Keratinocyte (primary cell): ENCODE results near the gene PHLPP1. TPM values are rescaled to one million over a fixed set of nuclear protein-coding genes. Genes with fewer than 3 reads are reported as not detected.

Experiments used
- DNase-seq: peaks from one replicate; pipeline ENCODE4 v3.0.0-alpha.2; 2011; ENCODE audit warnings: low read depth, missing footprints, low spot score
- FAIRE-seq: peaks from 2 replicates; lab custom pipeline; 2011; peaks lifted over from hg19 to GRCh38; lab: Jason Lieb, UNC
- H2AFZ ChIP-seq: 2 replicates; pipeline ENCODE4 v1.6.0; 2012; ENCODE audit warnings: low read length, control low read depth, inconsistent platforms; ENCODE audit not compliant: control insufficient read depth
- H3K27ac ChIP-seq: 2 replicates; pipeline ENCODE4 v1.5.1; 2011; ENCODE audit warnings: low read length; ENCODE audit not compliant: control insufficient read depth, insufficient read depth
- H3K27me3 ChIP-seq: 3 replicates; pipeline ENCODE4 v1.6.0; 2011; ENCODE audit warnings: low read length; ENCODE audit not compliant: control insufficient read depth, insufficient read depth; ENCODE audit errors: extremely low read depth
- H3K36me3 ChIP-seq, 2 experiments: 2 replicates in 1 of 2; 3 replicates in 1 of 2; pipeline ENCODE4 v1.5.1; 2011; ENCODE audit warnings: low read length in 2 of 2, mild to moderate bottlenecking in 1 of 2; ENCODE audit not compliant: control insufficient read depth in 2 of 2, insufficient read depth in 2 of 2; ENCODE audit errors: extremely low read depth in 1 of 2
- H3K4me1 ChIP-seq: 3 replicates; pipeline ENCODE4 v1.5.1; 2011; ENCODE audit warnings: low read length; ENCODE audit not compliant: control insufficient read depth, insufficient read depth; ENCODE audit errors: extremely low read depth
- H3K4me2 ChIP-seq: 3 replicates; pipeline ENCODE4 v1.6.0; 2011; ENCODE audit warnings: low read depth, low read length; ENCODE audit not compliant: control insufficient read depth, insufficient read depth; ENCODE audit errors: extremely low read depth
- H3K4me3 ChIP-seq, 3 experiments: fragments of 200-600 bp in 1 of 3; sonication (generic) in 1 of 3; 2 replicates in 2 of 3; 3 replicates in 1 of 3; pipeline ENCODE4 v1.5.1; 2011 to 2016; ENCODE audit warnings: low read length in 3 of 3, mild to moderate bottlenecking in 3 of 3, control low read depth in 2 of 3, inconsistent platforms in 1 of 3, low read depth in 1 of 3, mixed read lengths in 1 of 3, mixed run types in 1 of 3, moderate library complexity in 1 of 3; ENCODE audit not compliant: control insufficient read depth in 2 of 3, insufficient read depth in 2 of 3; ENCODE audit errors: extremely low read depth in 1 of 3
- H3K79me2 ChIP-seq: 2 replicates; pipeline ENCODE4 v1.6.0; 2012; ENCODE audit warnings: low read length; ENCODE audit not compliant: control insufficient read depth, insufficient read depth
- H3K9ac ChIP-seq: 3 replicates; pipeline ENCODE4 v1.6.0; 2011; ENCODE audit warnings: low read length; ENCODE audit not compliant: control insufficient read depth, insufficient read depth; ENCODE audit errors: extremely low read depth
- H3K9me1 ChIP-seq: 3 replicates; pipeline ENCODE4 v1.6.0; 2011; ENCODE audit warnings: low read length; ENCODE audit not compliant: control insufficient read depth, insufficient read depth; ENCODE audit errors: extremely low read depth
- H3K9me3 ChIP-seq: 2 replicates; pipeline ENCODE4 v1.5.1; 2012; ENCODE audit warnings: low read depth, low read length; ENCODE audit not compliant: control insufficient read depth
- H4K20me1 ChIP-seq: 3 replicates; pipeline ENCODE4 v1.6.0; 2011; ENCODE audit warnings: low read length; ENCODE audit not compliant: control insufficient read depth, insufficient read depth; ENCODE audit errors: extremely low read depth
- EZH2 ChIP-seq: IDR thresholded peaks from one replicate; pipeline ENCODE4 v1.6.1; 2012; ENCODE audit warnings: inconsistent platforms, mild to moderate bottlenecking, low read length, moderate library complexity
- dilution Hi-C: fragments of 300-500 bp; cut with MboI; formaldehyde crosslinking; loops from one replicate; pipeline ENCODE4 v1.7.0; 2020; ENCODE audit warnings: low sequenced_read_pairs; ENCODE audit not compliant: extremely low pct_ligation_motif_present
- polyA plus RNA-seq, 5 experiments: library from polyadenylated mRNA; depleted of rRNA in 3 of 5; stranded (reverse) in 3 of 5; stranded (forward) in 1 of 5; unstranded in 1 of 5; fragments of >200 nt; gene quantifications; 1 replicate in 1 of 5; 2 replicates in 3 of 5; 3 replicates in 1 of 5; pipeline versions ENCODE4 v1.2.1 to v1.2.3, GENCODE V29; 2011 to 2012; ENCODE audit warnings: missing spikeins in 2 of 5, low read depth in 1 of 5, low replicate concordance in 1 of 5
- TF ChIP-seq, protein P1 (sequence below), 3 experiments: IDR thresholded peaks in 1 of 3; conservative IDR thresholded peaks in 1 of 3; optimal IDR thresholded peaks in 1 of 3; 2 replicates in 2 of 3; 3 replicates in 1 of 3; pipeline versions ENCODE3 to v1.5.1; 2011; ENCODE audit warnings: low read length in 3 of 3, mild to moderate bottlenecking in 3 of 3, moderate library complexity in 2 of 3, control low read depth in 1 of 3, inconsistent platforms in 1 of 3; ENCODE audit not compliant: insufficient read depth in 2 of 3; ENCODE audit errors: extremely low read depth in 1 of 3

PHLPP1 gene
- polyA plus RNA-seq, 1 donor (not counting 4 experiments of a cell fraction or from before 2014, with no cell fraction given): 8.4 TPM

DNA sequence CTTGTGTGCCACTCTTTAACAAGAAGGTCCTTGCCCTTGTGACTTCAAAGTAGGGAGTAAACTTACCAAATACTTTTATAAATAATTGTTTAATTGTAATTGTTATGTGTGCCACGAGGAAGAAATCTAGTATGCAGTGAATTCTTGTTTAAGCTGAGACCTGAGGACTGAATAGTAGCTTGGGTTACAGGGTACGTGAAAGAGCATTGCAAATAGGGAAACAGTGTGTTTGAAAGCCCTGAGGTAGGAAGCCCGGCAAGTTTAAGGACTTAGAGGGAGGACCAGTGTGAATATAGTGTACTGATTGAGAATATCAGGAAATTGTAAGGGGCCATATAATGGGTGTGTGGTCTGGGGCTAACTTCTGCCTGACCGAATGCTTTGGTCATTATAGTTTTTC lies 26.2 kb downstream of the PHLPP1 start:
- no peak overlapping the region for H3K9ac ChIP-seq

DNA sequence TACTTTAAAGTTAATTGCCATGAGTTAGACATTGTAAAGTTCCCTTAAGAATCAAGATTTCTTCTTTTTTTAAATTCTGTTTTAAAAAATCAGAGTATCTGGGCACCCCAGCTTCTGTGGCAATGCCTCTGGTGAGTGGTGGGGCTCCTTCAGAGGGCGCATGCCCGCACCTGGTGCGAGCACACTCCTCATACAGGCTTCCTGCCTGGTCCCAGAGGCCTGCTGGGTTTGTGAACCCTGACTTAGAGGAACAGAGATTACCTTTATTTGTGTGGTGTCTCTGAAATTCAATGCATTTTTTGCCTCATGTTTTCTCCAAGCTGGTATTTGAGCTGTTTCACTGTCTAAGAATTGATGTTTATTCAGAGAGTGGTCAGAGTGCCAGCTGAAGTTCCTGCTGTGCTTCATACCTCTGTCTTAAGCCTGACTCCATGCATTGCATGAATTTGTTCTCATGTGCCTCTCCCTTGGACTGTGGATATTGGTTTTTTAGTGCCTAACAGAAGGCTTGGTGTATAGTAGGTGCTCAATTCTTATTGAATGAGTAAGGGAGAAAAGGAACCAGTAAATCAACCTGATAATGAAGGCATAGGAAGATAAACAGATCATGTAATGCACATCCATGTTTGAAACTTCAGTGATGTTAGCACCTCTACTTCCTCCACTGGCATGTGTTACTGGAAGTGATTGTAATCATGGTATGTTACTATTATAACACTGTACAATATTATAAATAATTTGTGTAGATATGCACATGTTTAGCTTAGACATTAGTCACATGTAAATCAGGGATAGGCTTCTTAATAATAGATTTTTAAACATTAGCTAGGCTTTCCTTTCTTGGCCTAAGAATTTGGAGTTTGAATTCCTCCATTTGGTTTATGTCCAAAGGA lies 29.0 kb downstream of the PHLPP1 start:
- Histone ChIP-seq H3K9me1 (no peaks in the 10 kb centered on the region), H3K4me3 (no peak overlapping the region), H3K4me2 (no peak overlapping the region), H3K79me2 (peaks cover 20% of the 10 kb centered on the region), H3K9ac (no peak overlapping the region), H3K4me1 (peaks cover 10% of the 10 kb centered on the region), H3K9me3 (no peaks in the 10 kb centered on the region), H2AFZ (no peak overlapping the region), H3K27me3 (no peaks in the 10 kb centered on the region), H3K27ac (no peak overlapping the region), H4K20me1 (no peaks in the 10 kb centered on the region), H3K36me3 (no peaks in the 10 kb centered on the region)
- TF ChIP-seq EZH2: no peak
- TF ChIP-seq, protein P1, sequence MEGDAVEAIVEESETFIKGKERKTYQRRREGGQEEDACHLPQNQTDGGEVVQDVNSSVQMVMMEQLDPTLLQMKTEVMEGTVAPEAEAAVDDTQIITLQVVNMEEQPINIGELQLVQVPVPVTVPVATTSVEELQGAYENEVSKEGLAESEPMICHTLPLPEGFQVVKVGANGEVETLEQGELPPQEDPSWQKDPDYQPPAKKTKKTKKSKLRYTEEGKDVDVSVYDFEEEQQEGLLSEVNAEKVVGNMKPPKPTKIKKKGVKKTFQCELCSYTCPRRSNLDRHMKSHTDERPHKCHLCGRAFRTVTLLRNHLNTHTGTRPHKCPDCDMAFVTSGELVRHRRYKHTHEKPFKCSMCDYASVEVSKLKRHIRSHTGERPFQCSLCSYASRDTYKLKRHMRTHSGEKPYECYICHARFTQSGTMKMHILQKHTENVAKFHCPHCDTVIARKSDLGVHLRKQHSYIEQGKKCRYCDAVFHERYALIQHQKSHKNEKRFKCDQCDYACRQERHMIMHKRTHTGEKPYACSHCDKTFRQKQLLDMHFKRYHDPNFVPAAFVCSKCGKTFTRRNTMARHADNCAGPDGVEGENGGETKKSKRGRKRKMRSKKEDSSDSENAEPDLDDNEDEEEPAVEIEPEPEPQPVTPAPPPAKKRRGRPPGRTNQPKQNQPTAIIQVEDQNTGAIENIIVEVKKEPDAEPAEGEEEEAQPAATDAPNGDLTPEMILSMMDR (optimal IDR thresholded peaks at IDR 0.05 in 1 of 3, IDR thresholded peaks at IDR 0.05 in 1 of 3, conservative IDR thresholded peaks at IDR 0.05 in 1 of 3; ENCODE audit: extremely low read depth in 1 of 3, insufficient read depth in 2 of 3, low read length in 3 of 3): no peak
- peak; percentile 36 for FAIRE-seq
- DNase-seq: no peak
- dilution Hi-C loops: no loop called here

More for the DNA sequence above, 26.2 kb downstream of the PHLPP1 start:
- Histone ChIP-seq H3K36me3 (no peaks in the 10 kb centered on the region), H3K27me3 (no peaks in the 10 kb centered on the region), H3K9me3 (no peaks in the 10 kb centered on the region), H3K4me1 (peaks cover 10% of the 10 kb centered on the region), H2AFZ (peak overlapping the region; percentile 51), H3K4me2 (peak overlapping the region; percentile 61), H4K20me1 (no peaks in the 10 kb centered on the region), H3K9me1 (no peaks in the 10 kb centered on the region), H3K27ac (peak overlapping the region; percentile 42), H3K4me3 (peak overlapping the region in 1 of 3 experiments; percentile 15), H3K79me2 (peaks cover 25% of the 10 kb centered on the region)
- TF ChIP-seq, protein P1 (optimal IDR thresholded peaks at IDR 0.05 in 1 of 3, IDR thresholded peaks at IDR 0.05 in 1 of 3, conservative IDR thresholded peaks at IDR 0.05 in 1 of 3; ENCODE audit: extremely low read depth in 1 of 3, insufficient read depth in 2 of 3, low read length in 3 of 3): no peak
- no peak for TF ChIP-seq EZH2
- FAIRE-seq (no peak), DNase-seq (no peak)
- dilution Hi-C loops: no loop called here
